H9 (cell line): Measurements from ENCODE around the gene ADAMTS6. TPM values are rescaled to one million over a fixed set of nuclear protein-coding genes. Genes with fewer than 3 reads are reported as not detected.

Experiments
- DNase-seq: peaks from one replicate; pipeline ENCODE4 v3.0.0-alpha.2; 2017
- H2AFZ ChIP-seq: one replicate; pipeline ENCODE4 v1.6.1; 2013; ENCODE audit warnings: mild to moderate bottlenecking, low read length, control low read depth, moderate library complexity
- H2AK5ac ChIP-seq: 2 replicates; pipeline ENCODE4 v1.6.1; 2013; ENCODE audit warnings: low read length, control low read depth, mixed read lengths; ENCODE audit not compliant: insufficient read length
- H2BK120ac ChIP-seq: one replicate; pipeline ENCODE4 v1.6.1; 2013; ENCODE audit warnings: low read depth, mild to moderate bottlenecking, low read length, control low read depth, inconsistent platforms; ENCODE audit not compliant: poor library complexity, severe bottlenecking
- H2BK12ac ChIP-seq: 2 replicates; pipeline ENCODE4 v1.6.1; 2013; ENCODE audit warnings: low read length, control low read depth, mixed read lengths, low read depth; ENCODE audit not compliant: insufficient read length
- H2BK15ac ChIP-seq: 2 replicates; pipeline ENCODE4 v1.6.1; 2013; ENCODE audit warnings: low read depth, low read length, control low read depth
- H2BK20ac ChIP-seq: one replicate; pipeline ENCODE4 v1.6.1; 2013; ENCODE audit warnings: low read depth, mild to moderate bottlenecking, low read length, control low read depth, inconsistent platforms; ENCODE audit not compliant: poor library complexity, severe bottlenecking
- H2BK5ac ChIP-seq: 2 replicates; pipeline ENCODE4 v1.6.1; 2013; ENCODE audit warnings: low read length, control low read depth, mixed read lengths; ENCODE audit not compliant: insufficient read length
- H3K14ac ChIP-seq: 2 replicates; pipeline ENCODE4 v1.6.1; 2013; ENCODE audit warnings: low read length, control low read depth; ENCODE audit not compliant: insufficient read depth
- H3K18ac ChIP-seq: 2 replicates; pipeline ENCODE4 v1.6.1; 2013; ENCODE audit warnings: low read depth, mild to moderate bottlenecking, mixed read lengths, low read length, control low read depth; ENCODE audit not compliant: insufficient read length
- H3K23ac ChIP-seq: 2 replicates; pipeline ENCODE4 v1.6.1; 2013; ENCODE audit warnings: low read length, control low read depth, mixed read lengths, low read depth; ENCODE audit not compliant: insufficient read length
- H3K23me2 ChIP-seq: 2 replicates; pipeline ENCODE4 v1.6.1; 2013; ENCODE audit warnings: low read depth, mild to moderate bottlenecking, mixed read lengths, low read length, control low read depth; ENCODE audit not compliant: insufficient read length, poor library complexity, severe bottlenecking
- H3K27ac ChIP-seq: 2 replicates; pipeline ENCODE4 v1.5.1; 2013; ENCODE audit warnings: low read length, control low read depth, mixed read lengths, low read depth; ENCODE audit not compliant: insufficient read length
- H3K27me3 ChIP-seq: 2 replicates; pipeline ENCODE4 v1.6.1; 2013; ENCODE audit warnings: low read length, control low read depth, inconsistent platforms; ENCODE audit not compliant: insufficient read depth
- H3K4ac ChIP-seq: 2 replicates; pipeline ENCODE4 v1.6.1; 2013; ENCODE audit warnings: low read depth, mild to moderate bottlenecking, control low read depth, inconsistent platforms, low read length, moderate library complexity
- H3K4me1 ChIP-seq: 2 replicates; pipeline ENCODE4 v1.6.1; 2013; ENCODE audit warnings: low read length, control low read depth, inconsistent platforms; ENCODE audit not compliant: insufficient read depth
- H3K4me2 ChIP-seq: 2 replicates; pipeline ENCODE4 v1.6.1; 2013; ENCODE audit warnings: low read length, control low read depth, mixed read lengths; ENCODE audit not compliant: insufficient read length, insufficient read depth
- H3K56ac ChIP-seq: 2 replicates; pipeline ENCODE4 v1.6.1; 2013; ENCODE audit warnings: low read depth, mild to moderate bottlenecking, mixed read lengths, low read length, control low read depth; ENCODE audit not compliant: insufficient read length
- H3K79me1 ChIP-seq: 2 replicates; pipeline ENCODE4 v1.6.1; 2013; ENCODE audit warnings: low read depth, mild to moderate bottlenecking, moderate library complexity, low read length, control low read depth, inconsistent platforms; ENCODE audit not compliant: insufficient read depth, poor library complexity, severe bottlenecking
- H3K79me2 ChIP-seq: 2 replicates; pipeline ENCODE4 v1.6.1; 2013; ENCODE audit warnings: low read length, control low read depth, inconsistent platforms; ENCODE audit not compliant: insufficient read depth
- H3K9ac ChIP-seq: 2 replicates; pipeline ENCODE4 v1.6.1; 2013; ENCODE audit warnings: low read length, control low read depth, mixed read lengths; ENCODE audit not compliant: insufficient read length; ENCODE audit errors: extremely low read depth
- H3K9me3 ChIP-seq: one replicate; pipeline ENCODE4 v1.6.1; 2013; ENCODE audit warnings: low read depth, low read length, inconsistent platforms; ENCODE audit not compliant: control insufficient read depth
- H3T11ph ChIP-seq: one replicate; pipeline ENCODE4 v1.6.1; 2013; ENCODE audit warnings: mild to moderate bottlenecking, low read length, control low read depth, inconsistent platforms
- H4K20me1 ChIP-seq: one replicate; pipeline ENCODE4 v1.6.1; 2013; ENCODE audit not compliant: control insufficient read depth, insufficient read length, insufficient read depth
- H4K5ac ChIP-seq: 2 replicates; pipeline ENCODE4 v1.6.1; 2013; ENCODE audit warnings: low read depth, mild to moderate bottlenecking, mixed read lengths, low read length, control low read depth; ENCODE audit not compliant: insufficient read length
- H4K8ac ChIP-seq: replicated peaks from 2 replicates; pipeline ENCODE4 v1.6.1; 2013; ENCODE audit warnings: low read length, control low read depth, mixed read lengths, low read depth; ENCODE audit not compliant: insufficient read length
- H4K91ac ChIP-seq: 2 replicates; pipeline ENCODE4 v1.6.1; 2013; ENCODE audit warnings: low read depth, mild to moderate bottlenecking, moderate library complexity, mixed read lengths, low read length, control low read depth; ENCODE audit not compliant: insufficient read length
- H3K27ac Mint-ChIP-seq, 3 experiments: 2 replicates in 2 of 3; 3 replicates in 1 of 3; pipeline ENCODE4 v1.8.0; 2020 to 2021; ENCODE audit warnings: mixed read lengths in 3 of 3, mild to moderate bottlenecking in 1 of 3, moderate library complexity in 1 of 3
- H3K27me3 Mint-ChIP-seq: 2 replicates; pipeline ENCODE4 v1.8.0; 2021; ENCODE audit warnings: low read depth, mild to moderate bottlenecking, moderate library complexity, mixed read lengths
- H3K36me3 Mint-ChIP-seq, 3 experiments: 2 replicates in 2 of 3; 3 replicates in 1 of 3; pipeline ENCODE4 v1.8.0; 2020 to 2021; ENCODE audit warnings: low read depth in 3 of 3, mixed read lengths in 3 of 3; ENCODE audit not compliant: insufficient read depth in 1 of 3
- H3K4me1 Mint-ChIP-seq, 2 experiments: 2 replicates each; pipeline ENCODE4 v1.8.0; 2020; ENCODE audit warnings: mixed read lengths in 2 of 2
- H3K4me3 Mint-ChIP-seq, 2 experiments: 2 replicates in 1 of 2; 3 replicates in 1 of 2; pipeline ENCODE4 v1.8.0; 2020 to 2021; ENCODE audit warnings: mild to moderate bottlenecking in 2 of 2, mixed read lengths in 2 of 2, moderate library complexity in 1 of 2
- H3K9me3 Mint-ChIP-seq, 2 experiments: 2 replicates in 1 of 2; 3 replicates in 1 of 2; pipeline ENCODE4 v1.8.0; 2020; ENCODE audit warnings: mild to moderate bottlenecking in 2 of 2, mixed read lengths in 2 of 2, moderate library complexity in 1 of 2
- WGBS: extraction: QIAGEN DNeasy Blood & Tissue Kit; methylation state at CpG from one replicate; pipeline ENCODE4 v1.1.7; 2013; ENCODE audit warnings: missing lambda C conversion rate, low lambda C conversion rate, mixed read lengths; ENCODE audit not compliant: insufficient read length; ENCODE audit errors: extremely low coverage; 5-methylcytosine and 5-hydroxymethylcytosine counted together
- total RNA-seq: library from RNA; stranded (reverse); gene quantifications from 2 replicates; pipeline ENCODE4 v1.2.1, GENCODE V29; 2021
- TF ChIP-seq, protein P1 (sequence below): fragments of 200-600 bp; sonication (generic); conservative IDR thresholded peaks from 3 replicates; pipeline ENCODE4 v1.8.0; 2021; ENCODE audit warnings: antibody characterized with exemption, mild to moderate bottlenecking

Gene ADAMTS6
- total RNA-seq, 1 experiment from 2014 or later, result 0.33 TPM

- Histone ChIP-seq H3K9me3 (no peaks in the 10 kb centered on the region), H3K4ac (no peak overlapping the region), H4K20me1 (no peaks in the 10 kb centered on the region), H4K91ac (no peak overlapping the region), H3K9ac (no peak overlapping the region), H3K27me3 (no peaks in the 10 kb centered on the region), H3K56ac (no peak overlapping the region), H2BK120ac (no peak overlapping the region), H3K14ac (no peak overlapping the region), H3K27ac (no peak overlapping the region), H3K4me1 (no peaks in the 10 kb centered on the region), H2BK20ac (no peak overlapping the region), H2BK12ac (no peak overlapping the region), H3K79me1 (no peaks in the 10 kb centered on the region), H3K79me2 (no peaks in the 10 kb centered on the region), H2BK15ac (no peak overlapping the region), H3K4me2 (no peak overlapping the region), H2BK5ac (no peak overlapping the region), H4K8ac (no peak overlapping the region), H3K23me2 (no peaks in the 10 kb centered on the region), H3T11ph (no peak overlapping the region), H2AK5ac (no peak overlapping the region), H2AFZ (no peak overlapping the region), H4K5ac (no peak overlapping the region), H3K23ac (no peak overlapping the region), H3K18ac (no peak overlapping the region)
- Mint-ChIP-seq H3K4me3 (no peak overlapping the region), H3K27me3 (no peaks in the 10 kb centered on the region), H3K27ac (no peak overlapping the region), H3K4me1 (no peaks in the 10 kb centered on the region), H3K9me3 (peaks cover 9 to 16% of the 10 kb centered on the region in 2 experiments; a peak in 4 of 5 replicates), H3K36me3 (peaks cover 2 to 10% (median 7%) of the 10 kb centered on the region in 3 experiments; a peak in 6 of 7 replicates)
- TF ChIP-seq, protein P1, sequence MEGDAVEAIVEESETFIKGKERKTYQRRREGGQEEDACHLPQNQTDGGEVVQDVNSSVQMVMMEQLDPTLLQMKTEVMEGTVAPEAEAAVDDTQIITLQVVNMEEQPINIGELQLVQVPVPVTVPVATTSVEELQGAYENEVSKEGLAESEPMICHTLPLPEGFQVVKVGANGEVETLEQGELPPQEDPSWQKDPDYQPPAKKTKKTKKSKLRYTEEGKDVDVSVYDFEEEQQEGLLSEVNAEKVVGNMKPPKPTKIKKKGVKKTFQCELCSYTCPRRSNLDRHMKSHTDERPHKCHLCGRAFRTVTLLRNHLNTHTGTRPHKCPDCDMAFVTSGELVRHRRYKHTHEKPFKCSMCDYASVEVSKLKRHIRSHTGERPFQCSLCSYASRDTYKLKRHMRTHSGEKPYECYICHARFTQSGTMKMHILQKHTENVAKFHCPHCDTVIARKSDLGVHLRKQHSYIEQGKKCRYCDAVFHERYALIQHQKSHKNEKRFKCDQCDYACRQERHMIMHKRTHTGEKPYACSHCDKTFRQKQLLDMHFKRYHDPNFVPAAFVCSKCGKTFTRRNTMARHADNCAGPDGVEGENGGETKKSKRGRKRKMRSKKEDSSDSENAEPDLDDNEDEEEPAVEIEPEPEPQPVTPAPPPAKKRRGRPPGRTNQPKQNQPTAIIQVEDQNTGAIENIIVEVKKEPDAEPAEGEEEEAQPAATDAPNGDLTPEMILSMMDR, result no peak
- no CpG with 5 or more reads among the region's 2 CpGs for WGBS
- DNase-seq, result no peak
Observed at GRCh38 chr5:65413822-65414221, 67.9 kb downstream of the ADAMTS6 start.
